ENCODE results near the gene TSN.

The TSN gene

DNA sequence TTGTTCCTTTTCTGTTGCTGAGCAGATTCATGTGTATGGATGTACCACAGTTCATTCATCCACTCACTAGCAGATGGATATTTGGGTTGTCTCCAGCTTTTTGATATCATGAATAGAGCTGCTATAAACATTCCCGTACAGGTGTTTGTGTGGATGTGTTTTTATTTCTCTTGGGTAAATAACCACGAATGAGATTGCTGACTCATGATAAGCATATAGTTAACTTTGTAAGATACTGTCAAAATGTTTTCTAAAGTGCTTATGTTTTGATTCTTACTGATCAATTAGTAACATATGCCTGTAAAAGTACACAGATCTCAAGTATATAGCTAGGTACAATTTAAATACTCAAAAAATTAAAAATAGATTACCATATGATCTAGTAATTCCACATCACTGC lies 27.7 kb downstream of the TSN start:
- H3K4me3 ChIP-seq (ENCODE audit: control insufficient read depth, low read depth, low read length) = no peak overlapping the region
- TF ChIP-seq CTCF (conservative IDR thresholded peaks at IDR 0.05; ENCODE audit: control insufficient read depth, insufficient read depth, low read depth, low read length) = no peak
- DNase-seq (ENCODE audit: low read depth) = no peak

- H3K4me3 ChIP-seq (ENCODE audit: control insufficient read depth, low read depth, low read length) = no peak overlapping the region
- no peak for DNase-seq (ENCODE audit: low read depth)
- no peak for TF ChIP-seq CTCF (conservative IDR thresholded peaks at IDR 0.05; ENCODE audit: control insufficient read depth, insufficient read depth, low read depth, low read length)
Measured at GRCh38 chr2:121788685-121789084, 33.2 kb downstream of the TSN start.

- peak; percentile 92 for DNase-seq (ENCODE audit: low read depth)
- no peak for TF ChIP-seq CTCF (conservative IDR thresholded peaks at IDR 0.05; ENCODE audit: control insufficient read depth, insufficient read depth, low read depth, low read length)
- no peak overlapping the region for H3K4me3 ChIP-seq (ENCODE audit: control insufficient read depth, low read depth, low read length)
Measured at GRCh38 chr2:121790276-121790956, 35.0 kb downstream of the TSN start.

DNA sequence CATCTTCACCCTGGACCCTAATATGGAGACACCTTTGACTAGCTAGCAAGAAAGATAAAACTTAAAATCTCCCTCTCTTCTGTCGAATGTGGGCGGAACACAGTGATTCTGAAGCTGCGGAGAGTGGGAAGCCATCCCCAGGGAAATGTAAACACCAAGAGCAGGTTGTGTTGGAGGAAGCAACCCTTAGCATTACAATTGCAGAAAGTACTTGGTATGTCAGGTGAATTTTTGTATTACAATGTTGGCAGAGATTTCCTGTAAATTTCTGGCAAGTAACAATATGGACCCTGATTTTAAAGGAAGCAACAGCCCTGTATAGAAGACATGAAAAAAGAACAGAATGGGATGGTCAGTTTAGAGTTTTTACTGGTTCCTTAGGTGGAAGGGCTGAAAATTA lies 35.8 kb downstream of the TSN start:
- DNase-seq (ENCODE audit: low read depth) = no peak
- no peak for TF ChIP-seq CTCF (conservative IDR thresholded peaks at IDR 0.05; ENCODE audit: control insufficient read depth, insufficient read depth, low read depth, low read length)

DNA sequence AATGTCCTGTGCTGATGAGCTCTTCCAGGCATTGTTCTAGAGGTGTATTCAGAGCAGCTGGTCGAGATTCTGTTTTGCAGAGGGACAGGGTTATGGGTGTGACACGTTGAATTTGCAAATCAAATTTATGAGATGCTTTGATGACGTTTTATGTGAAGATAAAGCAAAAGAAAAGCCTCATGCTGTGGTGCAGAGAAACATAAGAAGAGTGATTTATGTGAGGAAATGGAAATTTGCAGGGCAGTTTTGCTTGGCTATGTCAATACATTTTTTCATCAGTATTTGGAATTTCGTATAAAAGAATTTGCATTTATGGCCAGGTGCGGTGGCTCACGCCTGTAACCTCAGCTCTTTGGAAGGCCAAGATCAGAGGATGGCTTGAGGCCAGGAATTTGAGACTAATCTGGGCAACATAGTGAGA lies 36.4 kb downstream of the TSN start:
- TF ChIP-seq CTCF (conservative IDR thresholded peaks at IDR 0.05; ENCODE audit: control insufficient read depth, insufficient read depth, low read depth, low read length) = no peak
- H3K4me3 ChIP-seq (ENCODE audit: control insufficient read depth, low read depth, low read length) = no peak overlapping the region
- no peak for DNase-seq (ENCODE audit: low read depth)

More for the DNA sequence above, 35.8 kb downstream of the TSN start:
- no peak overlapping the region for H3K4me3 ChIP-seq (ENCODE audit: control insufficient read depth, low read depth, low read length)

DNA sequence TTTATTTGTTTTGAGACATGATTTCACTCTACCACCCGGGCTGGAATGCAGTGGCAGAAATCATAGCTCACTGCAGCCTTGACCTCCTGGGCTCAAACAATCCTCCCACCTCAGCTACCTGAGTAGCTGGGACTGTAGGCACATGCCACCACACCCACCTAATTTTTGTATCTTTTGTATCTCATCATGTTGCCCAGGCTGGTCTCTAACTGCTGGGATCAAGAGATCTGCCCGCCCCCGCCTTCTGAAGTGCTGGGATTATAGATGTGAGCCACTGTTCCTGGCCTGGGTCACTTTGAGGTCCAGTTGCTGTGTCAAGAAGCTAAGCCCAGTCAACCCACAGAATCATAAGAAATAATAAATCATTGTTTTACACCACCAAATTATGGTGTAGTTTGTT lies 38.4 kb downstream of the TSN start:
- no peak overlapping the region for H3K4me3 ChIP-seq (ENCODE audit: control insufficient read depth, low read depth, low read length)
- no peak for DNase-seq (ENCODE audit: low read depth)
- no peak for TF ChIP-seq CTCF (conservative IDR thresholded peaks at IDR 0.05; ENCODE audit: control insufficient read depth, insufficient read depth, low read depth, low read length)

DNA sequence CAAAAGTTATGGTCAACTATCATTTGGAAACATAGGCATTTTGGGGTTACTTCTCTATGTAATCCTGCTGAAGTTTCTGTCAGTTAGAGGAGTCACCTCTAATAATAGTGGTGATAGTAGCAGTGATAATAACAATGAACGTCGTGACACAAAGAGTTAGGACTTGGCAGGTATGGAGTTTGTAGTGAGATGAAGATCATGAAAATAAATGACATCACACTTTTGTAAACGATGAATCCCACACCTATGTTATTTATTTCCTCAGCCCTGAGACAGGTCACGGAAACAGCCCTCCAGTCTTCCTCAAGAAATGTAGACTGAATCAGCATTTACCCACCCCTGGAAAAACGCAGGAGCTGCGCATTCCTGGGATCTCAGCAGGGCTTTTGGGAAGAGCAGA lies 38.8 kb downstream of the TSN start:
- H3K4me3 ChIP-seq (ENCODE audit: control insufficient read depth, low read depth, low read length) = no peak overlapping the region
- DNase-seq (ENCODE audit: low read depth) = no peak
- TF ChIP-seq CTCF (conservative IDR thresholded peaks at IDR 0.05; ENCODE audit: control insufficient read depth, insufficient read depth, low read depth, low read length) = no peak

All from fibroblast of mammary gland (primary cell).